Raji (cell line): ENCODE measurements around the gene ZNF532.

Source experiments
- POLR2A ChIP-seq: IDR thresholded peaks from 2 replicates; pipeline ENCODE4 v1.6.1; 2011; ENCODE audit warnings: low read depth, low read length, control low read depth; ENCODE audit not compliant: insufficient read depth

The ZNF532 gene

GRCh38 chr18:58862356-58862755 lies 2.3 kb upstream of the ZNF532 start:
- no peak for TF ChIP-seq POLR2A

- TF ChIP-seq POLR2A = no peak
Measured at GRCh38 chr18:58862851-58863538, 1.7 kb upstream of the ZNF532 start.

GRCh38 chr18:58863539-58864145 lies 1.0 kb upstream of the ZNF532 start:
- no peak for TF ChIP-seq POLR2A

- no peak for TF ChIP-seq POLR2A
Measured at GRCh38 chr18:58865033-58865590, 435 bp downstream of the ZNF532 start.

GRCh38 chr18:58865701-58866065 lies 1.0 kb downstream of the ZNF532 start:
- TF ChIP-seq POLR2A = no peak

- TF ChIP-seq POLR2A = no peak
Measured at GRCh38 chr18:58866066-58866772, 1.5 kb downstream of the ZNF532 start.

- no peak for TF ChIP-seq POLR2A
Measured at GRCh38 chr18:58866773-58867150, 2.1 kb downstream of the ZNF532 start.

GRCh38 chr18:58867281-58867961 lies 2.7 kb downstream of the ZNF532 start:
- no peak for TF ChIP-seq POLR2A

GRCh38 chr18:58868440-58868839 lies 3.8 kb downstream of the ZNF532 start:
- TF ChIP-seq POLR2A = no peak

GRCh38 chr18:58870130-58870529 lies 5.5 kb downstream of the ZNF532 start:
- no peak for TF ChIP-seq POLR2A

GRCh38 chr18:58870621-58871020 lies 5.9 kb downstream of the ZNF532 start:
- TF ChIP-seq POLR2A = no peak

- TF ChIP-seq POLR2A = no peak
Measured at GRCh38 chr18:58871514-58872420, 7.1 kb downstream of the ZNF532 start.

GRCh38 chr18:58878640-58879039 lies 14.0 kb downstream of the ZNF532 start:
- TF ChIP-seq POLR2A = no peak

- TF ChIP-seq POLR2A = no peak
Measured at GRCh38 chr18:58881477-58881876, 16.8 kb downstream of the ZNF532 start.
